DOHH2 (cell line): ENCODE results near the gene CD79A.

ENCODE experiments used
- H3F3A ChIP-seq: fragments of 200-600 bp; sonication (generic), shearing (Covaris generic); 2 replicates; pipeline ENCODE4 v1.6.0; 2016; ENCODE audit warnings: antibody characterized with exemption, mild to moderate bottlenecking; ENCODE audit not compliant: control insufficient read depth, insufficient read depth
- H3K27ac ChIP-seq: fragments of 200-600 bp; sonication (generic); 2 replicates; pipeline ENCODE4 v1.5.1; 2014; ENCODE audit warnings: low read depth, mild to moderate bottlenecking, low read length, moderate library complexity
- H3K27me3 ChIP-seq: fragments of 200-600 bp; sonication (generic); 2 replicates; pipeline ENCODE4 v1.6.1; 2014; ENCODE audit warnings: mild to moderate bottlenecking, low read length, mixed read lengths; ENCODE audit not compliant: control insufficient read depth
- H3K36me3 ChIP-seq: fragments of 200-600 bp; sonication (generic); 2 replicates; pipeline ENCODE4 v1.6.1; 2014; ENCODE audit warnings: mild to moderate bottlenecking, low read length, moderate library complexity, mixed read lengths; ENCODE audit not compliant: control insufficient read depth
- H3K4me1 ChIP-seq: fragments of 200-600 bp; sonication (generic); 2 replicates; pipeline ENCODE4 v1.6.1; 2014; ENCODE audit warnings: mild to moderate bottlenecking, low read length, mixed read lengths; ENCODE audit not compliant: control insufficient read depth
- H3K4me2 ChIP-seq: fragments of 200-600 bp; sonication (generic); 2 replicates; pipeline ENCODE4 v1.6.0; 2014; ENCODE audit warnings: mild to moderate bottlenecking, low read length, moderate library complexity
- H3K4me3 ChIP-seq: fragments of 200-600 bp; sonication (generic); 2 replicates; pipeline ENCODE4 v1.5.1; 2014; ENCODE audit warnings: mild to moderate bottlenecking, low read length, mixed read lengths
- H3K79me2 ChIP-seq: fragments of 200-600 bp; sonication (generic); 2 replicates; pipeline ENCODE4 v1.6.1; 2014; ENCODE audit warnings: mild to moderate bottlenecking, low read length, mixed read lengths; ENCODE audit not compliant: control insufficient read depth
- H3K9me2 ChIP-seq: fragments of 200-600 bp; sonication (generic); replicated peaks from 2 replicates; pipeline ENCODE4 v1.6.1; 2014; ENCODE audit warnings: mild to moderate bottlenecking, low read length, mixed read lengths; ENCODE audit not compliant: control insufficient read depth
- H3K9me3 ChIP-seq: fragments of 200-600 bp; sonication (generic); 2 replicates; pipeline ENCODE4 v1.6.1; 2014; ENCODE audit warnings: antibody characterized with exemption, low read length, mixed read lengths; ENCODE audit not compliant: control insufficient read depth, insufficient read depth
- H4K20me1 ChIP-seq: fragments of 200-600 bp; sonication (generic); 2 replicates; pipeline ENCODE4 v1.6.0; 2014; ENCODE audit warnings: low read depth, mild to moderate bottlenecking, antibody characterized with exemption, low read length, moderate library complexity; ENCODE audit not compliant: control insufficient read depth, insufficient read depth
- CTCF ChIP-seq: fragments of 200-600 bp; sonication (generic); IDR thresholded peaks from one replicate; pipeline ENCODE4 v1.5.1; 2014; ENCODE audit warnings: antibody characterized with exemption, mild to moderate bottlenecking, low read depth, low read length; ENCODE audit not compliant: poor library complexity, severe bottlenecking
- EZH2phosphoT487 ChIP-seq: fragments of 200-600 bp; sonication (generic); IDR thresholded peaks from 2 replicates; pipeline ENCODE4 v1.6.1; 2017; ENCODE audit warnings: borderline replicate concordance, mild to moderate bottlenecking, antibody characterized with exemption, low read length, moderate library complexity, mixed read lengths

The CD79A gene

GRCh38 chr19:41894350-41894749 is 17.3 kb downstream of the CD79A start:
- Histone ChIP-seq H3K79me2 (peaks cover 23% of the 10 kb centered on the region), H3K4me1 (peaks cover 25% of the 10 kb centered on the region), H3K4me2 (no peak overlapping the region), H3K9me3 (no peaks in the 10 kb centered on the region), H3K36me3 (peaks cover 83% of the 10 kb centered on the region), H3F3A (0 out of 2 replicates have a peak, but pooled peaks cover 2% of the 10 kb centered on the region), H3K4me3 (no peak overlapping the region), H3K27ac (no peak overlapping the region), H3K9me2 (no peaks in the 10 kb centered on the region), H3K27me3 (no peaks in the 10 kb centered on the region), H4K20me1 (no peaks in the 10 kb centered on the region)
- no peak for TF ChIP-seq EZH2phosphoT487
- no peak for TF ChIP-seq CTCF

- Histone ChIP-seq H3K4me2 (no peak overlapping the region), H3K36me3 (peaks cover 82% of the 10 kb centered on the region), H3K9me2 (no peaks in the 10 kb centered on the region), H3K27me3 (no peaks in the 10 kb centered on the region), H3K4me3 (no peak overlapping the region), H4K20me1 (no peaks in the 10 kb centered on the region), H3K79me2 (peaks cover 12% of the 10 kb centered on the region), H3F3A (no peaks in the 10 kb centered on the region), H3K9me3 (no peaks in the 10 kb centered on the region), H3K4me1 (peaks cover 19% of the 10 kb centered on the region; the same call in 1 of the 2 replicates), H3K27ac (no peak overlapping the region)
- TF ChIP-seq CTCF (peak; percentile 67), EZH2phosphoT487 (no peak)
These were observed 18.9 kb downstream of the CD79A start for GRCh38 chr19:41895745-41896580.

GRCh38 chr19:41896581-41896942 is 19.5 kb downstream of the CD79A start:
- Histone ChIP-seq H3K4me1 (peaks cover 19% of the 10 kb centered on the region; the same call in 1 of the 2 replicates), H3K27me3 (no peaks in the 10 kb centered on the region), H3F3A (no peaks in the 10 kb centered on the region), H3K36me3 (peaks cover 83% of the 10 kb centered on the region), H3K9me2 (no peaks in the 10 kb centered on the region), H4K20me1 (no peaks in the 10 kb centered on the region), H3K27ac (no peak overlapping the region), H3K4me2 (no peak overlapping the region), H3K79me2 (peaks cover 9% of the 10 kb centered on the region; the same call in 1 of the 2 replicates), H3K4me3 (no peak overlapping the region), H3K9me3 (no peaks in the 10 kb centered on the region)
- TF ChIP-seq EZH2phosphoT487 (no peak), CTCF (no peak)
